Astrocyte (in vitro differentiated cells and primary cell): ENCODE results near the gene LIPG.

Experiments
- EZH2 ChIP-seq: IDR thresholded peaks from 2 replicates; pipeline ENCODE4 v1.6.1; 2012; ENCODE audit warnings: mild to moderate bottlenecking, low read length, inconsistent platforms; ENCODE audit not compliant: insufficient read depth
- TF ChIP-seq, protein P1 (sequence below): IDR thresholded peaks from 2 replicates; pipeline ENCODE4 v1.5.1; 2011; ENCODE audit warnings: low read depth, mild to moderate bottlenecking, inconsistent platforms, low read length, moderate library complexity; ENCODE audit not compliant: insufficient read depth

DNA sequence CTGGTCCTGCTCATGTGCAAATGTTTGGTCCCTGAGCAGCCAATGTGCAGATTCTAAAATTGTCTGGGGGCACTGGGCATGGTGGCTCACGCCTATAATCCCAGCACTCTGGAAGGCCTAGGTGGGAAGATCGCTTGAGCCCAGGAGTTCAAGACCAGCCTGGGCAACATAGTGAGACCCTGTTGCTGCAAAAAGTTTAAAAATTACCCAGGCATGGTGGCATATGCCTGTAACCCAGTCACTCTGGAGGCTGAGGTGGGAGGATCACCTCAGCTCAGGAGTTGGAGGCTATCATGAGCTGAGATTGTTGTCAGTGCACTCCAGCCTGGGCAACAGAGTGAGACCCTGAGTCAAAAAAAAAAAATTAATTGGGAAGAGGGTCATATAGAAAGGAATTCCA is 5.1 kb downstream of the LIPG start:
- TF ChIP-seq, protein P1, sequence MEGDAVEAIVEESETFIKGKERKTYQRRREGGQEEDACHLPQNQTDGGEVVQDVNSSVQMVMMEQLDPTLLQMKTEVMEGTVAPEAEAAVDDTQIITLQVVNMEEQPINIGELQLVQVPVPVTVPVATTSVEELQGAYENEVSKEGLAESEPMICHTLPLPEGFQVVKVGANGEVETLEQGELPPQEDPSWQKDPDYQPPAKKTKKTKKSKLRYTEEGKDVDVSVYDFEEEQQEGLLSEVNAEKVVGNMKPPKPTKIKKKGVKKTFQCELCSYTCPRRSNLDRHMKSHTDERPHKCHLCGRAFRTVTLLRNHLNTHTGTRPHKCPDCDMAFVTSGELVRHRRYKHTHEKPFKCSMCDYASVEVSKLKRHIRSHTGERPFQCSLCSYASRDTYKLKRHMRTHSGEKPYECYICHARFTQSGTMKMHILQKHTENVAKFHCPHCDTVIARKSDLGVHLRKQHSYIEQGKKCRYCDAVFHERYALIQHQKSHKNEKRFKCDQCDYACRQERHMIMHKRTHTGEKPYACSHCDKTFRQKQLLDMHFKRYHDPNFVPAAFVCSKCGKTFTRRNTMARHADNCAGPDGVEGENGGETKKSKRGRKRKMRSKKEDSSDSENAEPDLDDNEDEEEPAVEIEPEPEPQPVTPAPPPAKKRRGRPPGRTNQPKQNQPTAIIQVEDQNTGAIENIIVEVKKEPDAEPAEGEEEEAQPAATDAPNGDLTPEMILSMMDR = no peak
- TF ChIP-seq EZH2 = no peak
